HG02571 (cell line): ENCODE results near the gene PLG.
"Not testable (repeated sequence)": the region's sequence is repeated elsewhere in the genome, so short reads cannot be mapped to it uniquely, and the experiment has no call there.

ENCODE experiments used
- ATAC-seq: cut with Tn5 transposase; IDR thresholded peaks from one replicate; pipeline ENCODE4 v1.9.1; 2021; ENCODE audit warnings: mild to moderate bottlenecking, moderate library complexity; ENCODE audit not compliant: unreplicated experiment

PLG gene

DNA sequence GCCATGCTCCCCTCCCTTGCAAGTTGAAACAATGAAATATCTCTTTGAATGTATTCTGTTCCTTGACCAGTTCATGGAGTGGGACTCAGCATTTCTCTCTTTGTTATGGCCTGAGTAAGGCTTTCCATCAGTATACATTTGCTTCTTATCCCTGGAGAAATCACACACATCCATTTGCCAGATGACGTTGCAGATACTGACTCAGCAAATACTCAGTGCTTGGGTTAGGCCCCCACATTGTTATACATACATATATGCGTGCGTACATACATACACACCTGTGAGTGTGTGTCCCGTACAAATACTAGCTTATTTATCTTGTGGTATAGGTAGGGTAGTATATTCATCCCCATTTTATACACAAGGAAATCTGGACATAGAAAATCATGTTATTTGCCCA lies 72.4 kb downstream of the PLG start:
- ATAC-seq, result no peak

GRCh38 chr6:160775792-160776580 lies 73.9 kb downstream of the PLG start:
- no peak for ATAC-seq

- ATAC-seq, result not testable (repeated sequence)
These were observed 77.1 kb downstream of the PLG start for GRCh38 chr6:160779095-160779494.

DNA sequence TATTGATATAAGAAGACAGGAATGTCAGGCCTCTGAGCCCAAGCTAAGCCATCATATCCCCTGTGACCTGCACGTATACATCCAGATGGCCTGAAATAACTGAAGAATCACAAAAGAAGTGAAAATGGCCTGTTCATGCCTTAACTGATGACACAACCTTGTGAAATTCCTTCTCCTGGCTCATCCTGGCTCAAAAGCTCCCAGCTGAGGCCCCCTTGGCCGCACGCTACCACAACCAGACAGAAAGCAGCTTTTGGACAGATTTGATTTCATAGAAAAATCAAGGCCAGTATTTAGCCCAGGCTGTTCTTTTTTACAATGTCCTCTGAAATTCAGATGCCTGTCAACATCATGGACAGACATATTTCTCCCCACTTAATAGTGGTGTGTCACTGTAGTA lies 78.6 kb downstream of the PLG start:
- not testable (repeated sequence) for ATAC-seq

DNA sequence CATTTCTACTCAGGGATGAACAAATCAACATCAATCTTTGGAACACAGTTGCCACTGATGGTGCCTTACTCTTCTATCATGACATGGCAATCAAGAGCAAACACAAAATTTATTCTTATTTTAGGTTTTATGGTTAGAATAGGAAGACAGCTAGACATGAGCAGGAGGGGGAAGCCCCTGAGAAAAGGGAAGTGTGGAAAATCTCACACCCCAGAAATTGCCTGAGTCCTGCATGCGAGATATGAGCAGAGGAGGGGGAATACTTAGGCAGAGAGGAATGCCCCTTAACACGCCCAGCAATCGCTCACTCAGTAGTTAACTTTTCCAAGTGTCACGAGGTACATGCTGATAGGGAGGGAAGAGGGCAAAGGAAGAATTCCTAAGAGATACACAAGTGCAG lies 79.3 kb downstream of the PLG start:
- ATAC-seq, result no peak

DNA sequence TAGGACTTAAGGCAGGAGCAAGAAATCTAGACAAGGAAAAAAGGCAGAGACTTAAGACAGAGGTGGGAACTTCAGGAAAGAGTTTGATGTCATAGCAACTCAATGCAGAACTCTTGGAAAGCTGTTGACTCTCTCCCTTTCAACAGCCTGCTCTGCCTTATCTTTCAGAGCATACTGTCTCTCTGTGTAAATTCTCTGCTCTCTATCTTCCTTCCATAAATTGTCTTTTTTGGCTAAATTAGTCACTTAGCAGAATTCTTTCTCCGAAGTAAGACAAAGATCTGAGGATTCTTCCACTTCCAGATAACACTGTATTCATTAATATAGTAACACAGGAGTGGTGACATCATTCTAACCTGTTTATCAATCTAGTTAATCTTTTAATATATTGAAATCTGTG lies 80.2 kb downstream of the PLG start:
- ATAC-seq, result no peak

DNA sequence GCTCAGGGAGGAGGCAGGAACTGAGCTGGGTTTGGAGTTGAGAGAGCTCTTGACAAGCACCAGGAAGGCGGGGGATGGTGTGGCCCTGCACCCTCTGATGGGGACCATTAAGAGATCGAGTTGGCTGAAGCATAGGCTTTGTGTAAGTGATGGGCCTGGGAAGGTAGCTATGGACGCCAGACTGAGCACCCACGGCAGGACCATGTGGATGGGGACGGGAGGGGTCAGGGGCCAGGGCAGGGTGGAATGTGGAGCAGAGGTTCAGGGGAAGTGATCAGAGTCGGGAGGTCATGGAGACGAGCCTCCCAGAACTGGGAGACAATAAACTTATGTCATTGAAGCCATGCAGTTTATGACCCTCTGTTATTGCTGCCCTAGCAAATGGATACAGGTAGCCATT lies 81.7 kb downstream of the PLG start:
- no peak for ATAC-seq

DNA sequence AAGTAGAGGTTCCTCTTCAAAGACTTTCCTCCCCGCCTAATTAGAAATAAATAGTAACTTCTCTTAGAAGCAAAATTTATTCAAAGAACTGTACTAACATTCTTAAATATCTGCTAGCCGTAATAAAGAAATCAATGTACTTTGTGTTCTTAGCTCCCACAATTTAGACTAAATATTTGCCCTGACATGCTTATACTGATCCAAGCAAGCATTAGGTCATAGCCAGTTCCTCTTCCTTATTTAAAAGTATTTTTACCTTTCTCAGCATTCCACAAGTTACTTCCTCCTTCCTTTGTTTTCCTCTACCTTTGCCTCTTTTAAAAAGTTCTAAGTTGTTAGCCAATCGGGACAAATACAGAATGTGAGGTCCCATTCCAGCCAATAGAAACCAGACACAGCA lies 86.1 kb downstream of the PLG start:
- not testable (repeated sequence) for ATAC-seq

DNA sequence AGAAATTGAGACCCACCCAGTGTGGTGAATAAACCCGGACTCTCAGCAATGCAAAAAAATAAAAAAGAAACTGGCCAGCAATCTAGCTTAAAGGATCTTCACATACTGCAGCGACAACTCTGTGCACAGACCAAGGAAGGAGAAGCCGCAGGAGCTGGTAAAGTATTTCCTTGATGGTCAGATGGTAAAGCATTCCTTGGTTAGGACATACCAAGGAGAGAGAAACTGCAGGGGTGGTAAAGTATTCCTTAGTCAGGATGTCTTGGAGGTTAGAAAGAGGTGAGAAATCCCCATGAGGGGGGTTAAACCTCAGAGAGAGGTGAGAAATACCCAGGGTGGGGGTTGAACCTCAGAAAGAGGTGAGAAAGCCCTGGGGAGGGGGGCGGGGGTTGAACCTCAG lies 86.8 kb downstream of the PLG start:
- ATAC-seq, result no peak

- no peak for ATAC-seq
These were observed 87.4 kb downstream of the PLG start for GRCh38 chr6:160789263-160790027.

- ATAC-seq, result no peak
These were observed 88.2 kb downstream of the PLG start for GRCh38 chr6:160790028-160790792.

DNA sequence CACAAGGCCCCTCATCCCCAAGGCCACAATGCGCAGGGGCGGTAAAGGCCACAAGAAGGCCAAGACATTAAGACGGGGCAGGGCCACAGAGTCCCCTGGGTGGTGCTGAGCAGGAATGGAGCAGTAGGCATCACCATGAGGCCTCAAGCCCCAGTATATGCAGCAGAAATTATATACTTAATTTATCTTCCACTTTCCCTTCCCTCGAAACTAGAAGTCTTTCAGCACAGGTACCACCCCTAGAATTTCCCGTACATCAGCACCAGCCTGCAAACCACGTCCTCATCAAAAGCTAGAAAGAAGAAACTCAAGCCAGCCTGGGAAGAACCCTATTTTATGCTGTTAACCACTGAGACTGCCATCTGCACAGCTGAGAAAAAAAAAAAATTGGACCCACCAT lies 89.4 kb downstream of the PLG start:
- ATAC-seq, result no peak

DNA sequence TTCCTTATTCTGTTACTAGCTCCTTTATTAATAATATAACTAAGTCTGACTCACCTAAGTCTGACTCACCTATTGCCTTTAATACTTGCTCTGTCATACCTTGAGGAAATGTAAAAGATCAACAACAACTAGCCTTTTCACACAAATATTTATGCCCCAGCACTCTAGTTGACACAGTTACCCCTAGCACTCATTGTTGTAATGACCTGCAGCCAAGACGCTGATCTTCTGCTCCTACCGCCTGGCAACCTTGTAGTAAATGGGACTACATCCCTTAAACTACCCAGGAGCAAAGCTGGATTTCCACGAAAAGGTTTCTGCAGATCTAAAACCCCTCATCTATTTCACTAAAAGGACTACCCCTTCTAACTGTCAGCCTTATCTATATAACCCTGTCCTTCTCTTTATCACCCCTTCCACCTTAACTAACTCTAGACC lies 90.0 kb downstream of the PLG start:
- no peak for ATAC-seq

DNA sequence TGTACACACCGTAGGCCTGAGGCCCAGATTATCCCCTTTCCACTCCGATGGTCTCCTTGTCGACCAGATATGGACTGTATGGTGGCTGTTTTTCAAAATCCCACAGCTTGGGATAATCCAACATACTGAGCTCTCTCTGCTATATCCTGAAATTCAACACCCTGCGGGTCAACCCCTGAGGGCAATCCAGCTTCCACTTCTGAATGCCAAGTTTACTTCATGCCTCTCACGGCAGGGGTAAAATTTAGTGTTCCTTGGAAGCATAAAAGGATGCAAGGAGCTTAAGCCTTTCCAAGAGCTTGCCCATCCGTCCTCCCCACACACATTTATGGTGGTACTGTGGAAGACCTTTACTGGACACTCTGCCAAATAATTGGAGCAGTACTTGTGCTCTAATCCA lies 90.7 kb downstream of the PLG start:
- no peak for ATAC-seq

DNA sequence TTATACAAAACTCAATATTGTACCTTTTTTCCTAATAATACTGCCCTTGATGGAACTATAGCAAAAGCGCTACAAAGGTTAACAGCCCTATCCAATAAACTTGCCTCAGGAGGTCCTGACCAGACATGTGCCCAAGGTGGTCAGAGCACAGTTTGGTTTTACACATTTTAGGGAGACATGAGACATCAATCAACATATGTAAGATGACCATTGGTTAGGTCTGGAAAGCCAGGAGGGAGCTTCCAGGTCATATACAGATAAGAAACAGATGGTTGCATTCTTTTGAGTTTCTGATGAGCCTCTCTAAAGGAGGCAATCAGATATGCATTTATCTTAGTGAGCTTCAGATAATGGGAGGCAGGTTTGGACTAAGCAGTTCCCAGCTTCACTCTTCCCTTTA lies 91.6 kb downstream of the PLG start:
- no peak for ATAC-seq

DNA sequence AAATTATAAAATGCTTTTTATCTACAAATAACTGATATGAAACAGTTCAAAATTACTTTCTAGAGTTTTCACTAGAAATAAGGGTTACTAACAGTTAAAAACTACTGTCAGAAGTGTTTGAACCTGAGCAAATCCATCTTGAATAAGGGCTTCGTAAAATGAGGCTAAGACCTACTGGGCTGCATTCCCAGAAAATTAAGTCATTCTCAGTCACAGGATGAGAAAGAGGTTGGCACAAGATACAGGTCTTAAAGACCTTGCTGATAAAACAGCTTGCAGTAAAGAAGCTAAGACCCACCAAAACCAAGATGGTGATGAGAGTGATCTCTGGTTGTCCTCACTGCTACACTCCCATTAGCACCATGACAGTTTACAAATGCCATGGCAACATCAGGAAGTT lies 93.7 kb downstream of the PLG start:
- no peak for ATAC-seq

DNA sequence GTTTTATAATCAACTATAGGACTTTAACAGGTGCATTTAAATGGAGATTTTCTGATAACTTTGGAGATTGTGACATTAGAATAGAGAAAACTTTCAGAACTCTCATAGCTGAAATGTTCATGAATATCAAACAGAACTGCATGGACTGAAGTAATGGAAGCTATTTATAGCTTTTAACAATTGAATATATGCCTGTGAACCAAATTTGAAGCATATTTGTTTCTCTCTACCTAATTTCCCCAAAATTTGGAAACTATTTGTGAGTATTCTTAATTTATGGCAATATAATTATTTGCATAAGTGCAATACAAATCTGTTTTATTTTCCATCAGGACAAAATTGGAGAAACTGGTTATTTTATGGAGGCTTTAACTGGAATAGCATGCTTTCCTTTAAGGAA lies 96.6 kb downstream of the PLG start:
- no peak for ATAC-seq

- ATAC-seq, result no peak
These were observed 97.9 kb downstream of the PLG start for GRCh38 chr6:160799801-160800506.

- no peak for ATAC-seq
These were observed 99.4 kb downstream of the PLG start for GRCh38 chr6:160801418-160801817.

GRCh38 chr6:160802049-160802448 lies 100.0 kb downstream of the PLG start:
- ATAC-seq, result not testable (repeated sequence)
